ENCODE measurements around the gene FBXO30.

DNA sequence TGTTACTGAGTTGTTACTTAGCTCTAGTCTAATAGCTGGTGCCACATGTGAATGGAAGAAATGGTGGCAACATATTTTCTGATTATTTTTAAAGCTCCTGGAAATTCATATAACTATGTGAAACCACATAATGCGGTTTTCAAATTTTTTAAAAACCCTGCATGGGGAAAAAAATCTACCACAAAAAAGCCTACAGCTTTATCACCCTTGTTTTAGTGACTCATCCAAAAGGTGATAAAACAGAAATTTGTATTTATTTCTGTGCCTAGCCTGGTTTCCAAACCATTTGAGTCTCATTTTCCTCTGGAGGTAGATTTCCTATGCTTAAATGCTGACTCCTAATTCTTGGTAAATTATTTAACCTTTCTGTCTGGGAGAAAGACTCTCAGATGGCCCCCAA is 5.4 kb upstream of the FBXO30 start:
- TF ChIP-seq, protein P1, sequence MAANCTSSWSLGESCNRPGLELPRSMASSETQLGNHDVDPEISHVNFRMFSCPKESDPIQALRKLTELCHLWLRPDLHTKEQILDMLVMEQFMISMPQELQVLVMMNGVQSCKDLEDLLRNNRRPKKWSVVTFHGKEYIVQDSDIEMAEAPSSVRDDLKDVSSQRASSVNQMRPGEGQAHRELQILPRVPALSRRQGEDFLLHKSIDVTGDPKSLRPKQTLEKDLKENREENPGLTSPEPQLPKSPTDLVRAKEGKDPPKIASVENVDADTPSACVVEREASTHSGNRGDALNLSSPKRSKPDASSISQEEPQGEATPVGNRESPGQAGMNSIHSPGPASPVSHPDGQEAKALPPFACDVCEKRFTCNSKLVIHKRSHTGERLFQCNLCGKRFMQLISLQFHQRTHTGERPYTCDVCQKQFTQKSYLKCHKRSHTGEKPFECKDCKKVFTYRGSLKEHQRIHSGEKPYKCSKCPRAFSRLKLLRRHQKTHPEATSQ (tag by site-specific recombination; IDR thresholded peaks at IDR 0.05) = no peak
- no peak for TF ChIP-seq ZNF391 (tag by site-specific recombination; IDR thresholded peaks at IDR 0.05; ENCODE audit: borderline replicate concordance, low read depth)
- no peak for TF ChIP-seq INSM2 (tag by site-specific recombination; IDR thresholded peaks at IDR 0.05)
- TF ChIP-seq, protein P2, sequence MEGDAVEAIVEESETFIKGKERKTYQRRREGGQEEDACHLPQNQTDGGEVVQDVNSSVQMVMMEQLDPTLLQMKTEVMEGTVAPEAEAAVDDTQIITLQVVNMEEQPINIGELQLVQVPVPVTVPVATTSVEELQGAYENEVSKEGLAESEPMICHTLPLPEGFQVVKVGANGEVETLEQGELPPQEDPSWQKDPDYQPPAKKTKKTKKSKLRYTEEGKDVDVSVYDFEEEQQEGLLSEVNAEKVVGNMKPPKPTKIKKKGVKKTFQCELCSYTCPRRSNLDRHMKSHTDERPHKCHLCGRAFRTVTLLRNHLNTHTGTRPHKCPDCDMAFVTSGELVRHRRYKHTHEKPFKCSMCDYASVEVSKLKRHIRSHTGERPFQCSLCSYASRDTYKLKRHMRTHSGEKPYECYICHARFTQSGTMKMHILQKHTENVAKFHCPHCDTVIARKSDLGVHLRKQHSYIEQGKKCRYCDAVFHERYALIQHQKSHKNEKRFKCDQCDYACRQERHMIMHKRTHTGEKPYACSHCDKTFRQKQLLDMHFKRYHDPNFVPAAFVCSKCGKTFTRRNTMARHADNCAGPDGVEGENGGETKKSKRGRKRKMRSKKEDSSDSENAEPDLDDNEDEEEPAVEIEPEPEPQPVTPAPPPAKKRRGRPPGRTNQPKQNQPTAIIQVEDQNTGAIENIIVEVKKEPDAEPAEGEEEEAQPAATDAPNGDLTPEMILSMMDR (tag by site-specific recombination; IDR thresholded peaks at IDR 0.05) = no peak
- no peak for TF ChIP-seq SALL2 (tag by site-specific recombination; IDR thresholded peaks at IDR 0.05; ENCODE audit: borderline replicate concordance)
- TF ChIP-seq ZNF248 (tag by site-specific recombination; IDR thresholded peaks at IDR 0.05) = no peak
- TF ChIP-seq ZNF121 (tag by site-specific recombination; IDR thresholded peaks at IDR 0.05) = no peak
- TF ChIP-seq TSHZ1 (tag by site-specific recombination; IDR thresholded peaks at IDR 0.05; ENCODE audit: borderline replicate concordance) = no peak
- no peak for TF ChIP-seq ZSCAN30 (tag by site-specific recombination; IDR thresholded peaks at IDR 0.05)
- no peak for TF ChIP-seq ZNF48 (tag by site-specific recombination; IDR thresholded peaks at IDR 0.05)
- TF ChIP-seq REST (tag by site-specific recombination; IDR thresholded peaks at IDR 0.05) = no peak
- no peak for TF ChIP-seq ZBTB20 (tag by site-specific recombination; IDR thresholded peaks at IDR 0.05)
- TF ChIP-seq KLF16 (tag by site-specific recombination; IDR thresholded peaks at IDR 0.05) = no peak
- no peak for TF ChIP-seq ZNF274 (IDR thresholded peaks at IDR 0.05; ENCODE audit: low read length)
- no peak for TF ChIP-seq ZNF274 (tag by site-specific recombination; IDR thresholded peaks at IDR 0.05; ENCODE audit: borderline replicate concordance)

Measured in HEK293 (cell line).